Activated CD8-positive, alpha-beta T cell treated with anti-CD3 and anti-CD28 coated beads for 36 hours (primary cell): ENCODE measurements around the gene UNC80. TPM values are rescaled to one million over a fixed set of nuclear protein-coding genes. Genes with fewer than 3 reads are reported as not detected.

ENCODE experiments used
- ATAC-seq: fragments of 200-7000 bp; cut with Tn5 transposase; one replicate; pipeline ENCODE4 v1.10.0; 2021; ENCODE audit warnings: mild to moderate bottlenecking, moderate library complexity
- CTCF ChIA-PET: fragments of 350-600 bp; sonication (Branson Sonifier 250); formaldehyde crosslinking; loops from one replicate; lab custom pipeline; 2021; ENCODE audit warnings: antibody characterized with exemption; lab: Charles Lee
- POLR2A ChIA-PET: fragments of 350-600 bp; sonication (Branson Sonifier 250); formaldehyde crosslinking; loops from one replicate; lab custom pipeline; 2021; ENCODE audit warnings: antibody characterized with exemption; lab: Charles Lee
- DNase-seq: peaks from one replicate; pipeline ENCODE4 v3.0.0-alpha.2; 2020
- H3K27ac Mint-ChIP-seq: one replicate; pipeline ENCODE4 v1.8.0; 2021; ENCODE audit warnings: mild to moderate bottlenecking, mixed read lengths
- H3K27me3 Mint-ChIP-seq: one replicate; pipeline ENCODE4 v1.8.0; 2021; ENCODE audit warnings: mixed read lengths
- H3K36me3 Mint-ChIP-seq: one replicate; pipeline ENCODE4 v1.8.0; 2021; ENCODE audit warnings: low read depth, mixed read lengths
- H3K4me1 Mint-ChIP-seq: one replicate; pipeline ENCODE4 v1.8.0; 2021; ENCODE audit warnings: low read depth, mixed read lengths
- H3K4me3 Mint-ChIP-seq: one replicate; pipeline ENCODE4 v1.8.0; 2021; ENCODE audit warnings: mild to moderate bottlenecking, moderate library complexity, mixed read lengths
- H3K9me3 Mint-ChIP-seq: one replicate; pipeline ENCODE4 v1.8.0; 2021; ENCODE audit warnings: mixed read lengths
- CTCF ChIP-seq: fragments of 200-600 bp; IDR thresholded peaks from one replicate; pipeline ENCODE4 v1.8.0; 2022; ENCODE audit warnings: antibody characterized with exemption, mild to moderate bottlenecking
- intact Hi-C: fragments of 100-400 bp; cut with micrococcal nuclease; formaldehyde crosslinking; loops from one replicate; pipeline ENCODE4 v1.10.0; 2022
- total RNA-seq, 2 experiments: library from RNA; stranded (reverse); gene quantifications; one replicate each; pipeline ENCODE4 v1.2.3, GENCODE V29; 2021

Gene UNC80
- total RNA-seq, 2 experiments from 2014 or later: not detected

GRCh38 chr2:209946539-209946938 is 174.9 kb downstream of the UNC80 start:
- intact Hi-C loops: no loop called here
- TF ChIP-seq CTCF: no peak
- no peaks in the 10 kb centered on the region for H3K4me1 Mint-ChIP-seq

GRCh38 chr2:209956271-209956670 is 184.6 kb downstream of the UNC80 start:
- TF ChIP-seq CTCF: no peak
- CTCF ChIA-PET: interaction anchor here (0.9 to 1.0 kb wide), 2 partner anchors 11 to 243 kb away, joined by 3 read pairs; no protein-coding TSS in a partner anchor
- no peak overlapping the region for H3K27ac Mint-ChIP-seq
- H3K36me3 Mint-ChIP-seq: no peaks in the 10 kb centered on the region
- intact Hi-C loops: no loop called here
- H3K4me1 Mint-ChIP-seq: no peaks in the 10 kb centered on the region
- H3K27me3 Mint-ChIP-seq: peaks cover 16% of the 10 kb centered on the region
- DNase-seq (no peak), ATAC-seq (no peak)
- no peak overlapping the region for H3K4me3 Mint-ChIP-seq
- POLR2A ChIA-PET: no interaction called here
- H3K9me3 Mint-ChIP-seq: no peaks in the 10 kb centered on the region

More at GRCh38 chr2:209946539-209946938, 174.9 kb downstream of the UNC80 start:
- CTCF ChIA-PET: interaction anchor here (1.1 kb wide), 1 partner anchor 556 kb away, joined by 3 read pairs; no protein-coding TSS in a partner anchor
- ATAC-seq: no peak
- Mint-ChIP-seq H3K27me3 (peaks cover 5% of the 10 kb centered on the region), H3K36me3 (no peaks in the 10 kb centered on the region), H3K4me3 (no peak overlapping the region), H3K9me3 (peaks cover 4% of the 10 kb centered on the region), H3K27ac (no peak overlapping the region)
- no peak for DNase-seq
- POLR2A ChIA-PET: no interaction called here

- DNase-seq (no peak), ATAC-seq (no peak)
- CTCF ChIA-PET: interaction anchor here (1.0 kb wide), 1 partner anchor 18 kb away, joined by 3 read pairs; no protein-coding TSS in a partner anchor
- POLR2A ChIA-PET: no interaction called here
- Mint-ChIP-seq H3K27ac (no peak overlapping the region), H3K4me3 (no peak overlapping the region), H3K27me3 (peaks cover 6% of the 10 kb centered on the region), H3K4me1 (no peaks in the 10 kb centered on the region), H3K9me3 (no peaks in the 10 kb centered on the region), H3K36me3 (no peaks in the 10 kb centered on the region)
- intact Hi-C loops: no loop called here
- TF ChIP-seq CTCF: no peak
Observed at GRCh38 chr2:209958016-209958415, 186.4 kb downstream of the UNC80 start.

GRCh38 chr2:209960045-209960444 is 188.4 kb downstream of the UNC80 start:
- CTCF ChIA-PET: interaction anchor here (1.3 to 1.8 kb wide), 5 partner anchors 8 to 626 kb away, joined by 3 to 10 read pairs (median 8); no protein-coding TSS in a partner anchor
- Mint-ChIP-seq H3K27me3 (peaks cover under 1% of the 10 kb centered on the region), H3K4me1 (no peaks in the 10 kb centered on the region), H3K9me3 (no peaks in the 10 kb centered on the region), H3K4me3 (no peak overlapping the region), H3K27ac (no peak overlapping the region), H3K36me3 (no peaks in the 10 kb centered on the region)
- intact Hi-C loops: no loop called here
- TF ChIP-seq CTCF: no peak
- POLR2A ChIA-PET: no interaction called here
- DNase-seq: no peak
- no peak for ATAC-seq

- no peak overlapping the region for H3K27ac Mint-ChIP-seq
- ChIA-PET CTCF (interaction anchor here (0.5 to 1.5 kb wide), 27 partner anchors 10 to 1509 kb away, joined by 3 to 10 read pairs (median 3); no protein-coding TSS in a partner anchor), POLR2A (no interaction called here)
- H3K27me3 Mint-ChIP-seq: peaks cover 1% of the 10 kb centered on the region
- H3K4me3 Mint-ChIP-seq: no peak overlapping the region
- peak; percentile 89 for ATAC-seq
- no peaks in the 10 kb centered on the region for H3K36me3 Mint-ChIP-seq
- peak; percentile 67 for DNase-seq
- no peaks in the 10 kb centered on the region for H3K9me3 Mint-ChIP-seq
- intact Hi-C loops: no loop called here
- no peaks in the 10 kb centered on the region for H3K4me1 Mint-ChIP-seq
- TF ChIP-seq CTCF: peak; percentile 79
Observed at GRCh38 chr2:209960676-209961630, 189.3 kb downstream of the UNC80 start.
